HG02973 (cell line): ENCODE results near the gene IMP4.
A peak's percentile ranks its signal among the peaks of the same experiment; 100 is the strongest.
"Not testable (repeated sequence)": the region's sequence is repeated elsewhere in the genome, so short reads cannot be mapped to it uniquely, and the experiment has no call there.

Experiments
- ATAC-seq: cut with Tn5 transposase; IDR thresholded peaks from one replicate; pipeline ENCODE4 v1.9.1; 2021; ENCODE audit warnings: moderate library complexity; ENCODE audit not compliant: unreplicated experiment

The IMP4 gene, protein sequence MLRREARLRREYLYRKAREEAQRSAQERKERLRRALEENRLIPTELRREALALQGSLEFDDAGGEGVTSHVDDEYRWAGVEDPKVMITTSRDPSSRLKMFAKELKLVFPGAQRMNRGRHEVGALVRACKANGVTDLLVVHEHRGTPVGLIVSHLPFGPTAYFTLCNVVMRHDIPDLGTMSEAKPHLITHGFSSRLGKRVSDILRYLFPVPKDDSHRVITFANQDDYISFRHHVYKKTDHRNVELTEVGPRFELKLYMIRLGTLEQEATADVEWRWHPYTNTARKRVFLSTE

DNA sequence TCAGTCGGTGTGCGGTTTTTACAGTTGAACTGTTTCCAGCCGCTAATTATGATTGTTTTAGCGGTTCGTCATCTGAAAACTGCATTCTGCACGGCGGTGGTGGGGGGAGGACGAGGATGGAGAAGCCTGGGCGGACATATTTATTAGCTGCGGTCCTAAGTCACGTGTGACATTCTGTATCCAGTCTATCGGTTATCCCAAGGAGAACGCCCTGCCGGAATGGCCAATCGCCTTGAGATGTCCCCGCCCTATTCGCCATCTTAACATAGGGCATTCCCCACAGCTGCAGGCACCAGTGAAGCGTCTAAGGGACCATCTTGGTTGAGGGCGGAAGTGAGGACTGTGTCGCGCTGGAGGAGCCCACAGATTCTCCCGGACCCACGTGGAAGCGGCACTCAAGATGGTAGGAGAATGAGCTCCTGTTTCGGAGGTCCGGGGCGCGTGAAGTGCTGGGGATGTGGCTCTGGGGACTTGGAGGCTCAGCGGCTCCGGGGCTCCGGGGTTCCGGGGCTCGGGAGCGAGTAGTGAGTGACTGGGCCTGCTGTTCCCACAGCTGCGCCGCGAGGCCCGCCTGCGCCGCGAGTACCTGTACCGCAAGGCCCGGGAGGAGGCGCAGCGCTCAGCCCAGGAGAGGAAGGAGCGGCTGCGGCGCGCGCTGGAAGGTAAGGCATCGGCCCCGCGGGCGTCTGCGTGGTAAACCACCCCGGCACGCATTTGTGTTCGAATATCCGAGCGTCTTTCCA is at the start of gene IMP4:
TSS of gene IMP4 (plus strand) at position 365 of the 743 bp plus-strand sequence. CDS start at position 401, 36 bp downstream.
- ATAC-seq = peak; percentile 85

DNA sequence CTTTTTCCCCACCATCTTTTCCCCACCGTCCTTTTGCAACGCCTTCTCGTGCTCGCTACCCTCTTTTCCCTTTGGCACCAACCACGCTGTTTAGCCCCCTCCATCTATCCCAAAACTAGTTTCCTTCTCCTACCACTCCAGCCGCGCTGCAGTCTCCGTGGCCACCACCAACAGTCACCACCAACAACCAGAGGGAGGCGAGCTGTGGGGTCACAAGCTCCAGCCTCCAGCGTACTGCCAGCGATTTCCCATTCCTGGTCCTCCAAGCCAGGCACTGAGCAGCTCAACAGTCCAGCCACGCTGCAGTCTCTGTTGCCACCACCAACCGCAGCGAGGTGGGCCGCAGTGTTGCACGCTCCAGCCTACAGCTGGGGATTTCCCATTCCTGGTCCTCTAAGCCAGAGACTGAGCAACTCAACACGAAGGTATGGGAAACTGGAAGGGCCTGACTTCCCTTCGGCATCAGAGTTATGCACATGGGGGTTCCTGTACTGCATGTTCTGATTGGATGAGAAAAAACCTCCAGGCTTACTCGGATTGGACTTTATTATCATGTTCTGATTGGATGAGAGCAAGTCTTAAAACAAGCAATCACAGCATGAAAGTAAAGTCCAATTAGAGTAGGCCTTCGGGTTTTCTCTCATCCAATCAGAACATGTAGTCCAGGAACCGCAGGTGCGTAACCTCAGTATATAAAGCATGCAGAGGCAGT is 42.3 kb upstream of the IMP4 start:
- ATAC-seq = no peak

DNA sequence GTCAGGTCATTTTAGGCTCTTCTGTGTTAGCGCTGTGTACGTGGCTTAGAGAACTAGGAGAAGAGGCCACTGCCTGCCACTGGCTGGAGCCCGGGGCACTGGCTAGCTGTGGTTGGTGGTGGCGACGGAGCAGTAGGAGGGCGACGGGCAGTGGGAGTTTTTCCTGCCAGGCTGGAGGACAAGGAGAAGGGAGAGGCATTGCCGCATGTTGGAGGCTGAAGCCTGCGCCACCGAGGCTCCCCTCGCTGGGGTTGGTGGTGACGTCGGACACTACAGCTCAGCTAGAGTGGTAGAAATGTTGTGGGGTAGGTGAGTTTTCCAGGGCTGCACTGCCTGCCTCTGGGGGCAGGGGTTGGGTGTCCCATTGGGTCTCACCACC is 41.7 kb upstream of the IMP4 start:
- no peak for ATAC-seq

DNA sequence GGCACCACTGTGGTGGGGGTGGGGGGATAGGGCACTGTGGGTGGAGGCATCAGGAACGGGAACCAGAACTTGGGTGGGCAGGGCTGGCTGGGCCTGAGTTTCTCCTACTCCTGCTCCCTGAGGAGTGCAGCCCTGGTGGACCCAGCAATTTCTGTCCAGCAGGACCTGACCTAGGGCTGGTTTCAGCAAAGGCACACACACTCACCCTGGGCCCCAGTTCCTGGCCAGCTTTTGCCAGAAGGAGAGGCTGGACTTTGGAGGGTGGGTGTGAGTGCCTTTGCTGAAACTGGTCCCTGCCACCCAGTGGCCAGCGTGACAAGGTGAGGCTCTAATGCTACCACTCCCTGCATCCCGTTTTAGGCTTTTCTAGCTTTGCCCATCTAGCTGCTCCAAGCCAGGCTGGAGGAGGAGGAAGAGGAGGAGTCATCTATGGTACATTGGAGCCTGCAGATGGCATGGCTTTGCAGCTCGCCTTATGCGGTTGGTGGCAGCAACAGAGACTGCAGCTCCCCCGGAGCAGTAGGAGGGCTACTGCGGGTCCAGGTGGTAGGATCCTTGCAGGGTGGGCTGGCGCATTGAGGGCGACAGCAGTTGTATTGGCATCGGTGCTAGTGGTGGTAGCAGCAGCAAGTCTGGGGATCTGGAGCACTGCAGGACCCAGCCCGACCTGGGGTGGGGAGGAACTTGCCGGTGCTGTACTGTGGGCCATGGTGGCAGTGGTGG is 40.4 kb upstream of the IMP4 start:
- ATAC-seq = no peak

DNA sequence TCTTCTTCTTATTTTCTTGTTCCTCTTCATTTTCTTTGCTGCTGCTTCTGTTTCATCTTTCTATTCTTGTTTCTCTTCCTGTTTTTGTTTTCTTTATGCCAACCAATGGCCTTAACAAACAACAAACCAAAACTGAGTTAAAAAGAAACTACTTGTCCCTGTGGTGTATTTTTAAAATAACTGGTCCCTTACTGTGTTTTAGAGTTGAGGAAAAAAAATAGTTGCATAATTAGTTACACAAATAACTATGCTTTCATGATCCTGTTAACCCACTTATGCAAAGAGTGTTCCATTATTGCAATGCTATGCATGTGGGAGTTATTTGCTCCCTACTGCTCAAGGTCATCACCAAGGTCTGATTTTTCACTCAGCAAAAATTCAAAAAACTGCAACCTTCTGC is 39.5 kb upstream of the IMP4 start:
- ATAC-seq = peak; percentile 71

DNA sequence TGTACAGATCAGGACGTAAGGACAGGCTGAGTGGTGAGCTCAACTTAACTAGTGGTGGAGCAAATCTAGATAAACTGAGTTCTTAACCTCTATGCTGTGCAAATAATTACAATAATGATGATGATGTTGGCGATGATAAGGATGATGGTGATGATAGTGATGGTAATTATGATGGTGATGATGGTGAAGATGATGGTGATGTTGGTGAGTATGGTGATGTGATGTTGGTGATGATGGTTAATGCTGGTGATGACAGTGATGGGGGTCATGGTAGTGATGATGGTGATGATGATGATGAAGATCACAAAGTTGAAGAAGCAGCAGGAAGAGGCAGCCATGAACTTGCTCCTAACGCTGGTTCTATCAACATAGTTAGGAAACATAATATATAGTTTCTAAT is 38.0 kb upstream of the IMP4 start:
- ATAC-seq = no peak

DNA sequence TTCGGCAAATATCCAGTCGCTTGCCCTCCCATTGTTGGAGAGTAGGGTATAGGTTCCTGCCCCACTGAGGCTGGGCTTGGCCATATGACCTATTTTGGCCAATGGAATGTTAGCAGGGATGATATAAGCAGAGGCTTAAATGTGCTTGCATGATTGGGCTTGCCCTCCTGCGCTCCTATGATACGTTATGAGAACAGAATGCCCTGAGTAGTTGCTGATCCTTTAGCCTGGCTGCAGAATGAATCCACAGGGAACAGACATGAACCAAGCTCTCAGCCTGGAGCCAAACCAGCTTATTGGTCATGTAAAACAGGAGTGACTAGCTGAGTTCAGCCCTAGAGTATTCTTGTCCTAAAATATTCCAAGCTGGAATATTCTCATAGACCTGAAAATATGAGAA is 34.8 kb upstream of the IMP4 start:
- ATAC-seq = no peak

DNA sequence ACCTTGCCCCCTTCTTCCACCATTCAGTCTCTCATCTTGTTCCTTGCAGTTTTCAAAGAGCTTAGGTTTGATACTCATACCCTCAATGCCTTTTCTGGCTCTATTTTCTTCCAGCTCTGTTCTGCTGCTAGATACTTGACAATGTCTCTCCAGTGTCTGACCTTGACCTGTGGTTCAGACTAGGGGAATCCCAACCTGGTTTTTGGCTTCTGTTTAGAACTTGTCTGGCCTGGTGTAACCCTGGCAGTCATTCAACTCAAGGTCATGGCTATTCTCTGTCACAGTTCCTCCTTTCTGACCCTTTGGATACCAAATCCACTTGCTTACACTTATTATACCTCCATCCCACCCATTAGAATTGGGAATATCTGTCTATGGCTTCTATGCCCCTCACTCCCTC is 31.8 kb upstream of the IMP4 start:
- no peak for ATAC-seq

DNA sequence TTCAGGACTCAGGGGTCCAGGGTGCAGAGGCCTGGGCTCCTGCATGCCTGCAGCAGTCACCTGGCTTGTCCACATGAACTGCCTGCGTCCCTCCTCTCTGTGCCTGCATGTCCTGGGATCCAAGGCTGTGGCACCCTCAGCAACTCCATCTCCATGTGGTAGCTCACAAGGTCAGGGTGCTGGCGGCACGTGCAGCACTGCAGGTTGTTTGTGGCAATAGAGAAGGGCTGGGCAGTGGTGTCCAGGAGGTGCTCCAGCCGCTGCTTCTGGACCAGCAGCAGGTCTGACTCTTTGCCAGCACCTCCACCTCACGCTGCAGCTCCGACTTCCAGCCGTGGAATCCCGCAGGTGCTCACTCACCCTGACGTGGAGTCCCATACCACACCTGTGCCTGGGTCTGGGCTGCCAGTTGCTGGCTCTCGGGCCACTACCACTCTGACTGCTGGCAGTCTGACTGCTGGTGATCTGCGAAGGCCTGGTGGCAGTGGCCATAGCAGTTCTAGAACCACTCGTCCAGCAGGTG is 28.8 kb upstream of the IMP4 start:
- ATAC-seq = no peak

DNA sequence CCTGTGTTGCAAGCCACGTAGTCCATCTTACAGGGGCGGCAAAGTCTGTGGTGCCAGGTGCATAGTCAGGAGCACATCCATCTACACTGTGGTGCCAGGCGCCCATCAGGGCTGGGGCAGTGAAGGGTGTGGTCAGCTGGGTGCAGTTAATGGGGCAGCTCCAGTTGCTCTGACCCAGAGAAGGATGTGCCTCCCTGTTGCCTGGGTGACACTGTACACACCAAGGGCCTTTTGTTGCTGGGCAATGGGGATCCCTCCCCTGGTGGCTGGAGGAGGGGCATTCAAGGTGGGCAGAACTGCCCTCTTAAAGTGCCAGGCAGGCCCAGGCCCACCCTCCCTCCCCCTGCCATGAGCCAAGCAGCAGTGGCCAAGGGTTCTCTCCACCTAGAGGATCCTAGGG is 28.3 kb upstream of the IMP4 start:
- ATAC-seq = no peak

DNA sequence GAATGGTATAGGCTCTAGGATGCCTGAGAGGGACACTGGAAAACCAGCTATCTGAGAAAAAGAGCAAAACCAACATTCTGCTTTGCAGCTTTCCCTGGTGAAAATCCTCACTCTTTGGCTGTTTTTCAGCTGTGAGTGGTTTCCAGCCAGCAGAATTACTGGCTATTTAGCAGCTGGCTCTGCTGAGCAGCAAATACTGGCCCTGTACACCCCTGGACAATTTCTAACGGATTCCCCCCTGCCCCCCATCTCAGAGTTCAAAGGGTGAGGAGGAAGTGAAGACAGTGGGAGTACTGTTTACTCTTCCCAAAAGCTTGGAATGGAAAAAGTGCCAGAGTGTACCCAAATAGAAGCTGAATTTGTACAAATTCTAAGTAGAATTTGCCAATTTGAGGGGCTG is 26.1 kb upstream of the IMP4 start:
- no peak for ATAC-seq

DNA sequence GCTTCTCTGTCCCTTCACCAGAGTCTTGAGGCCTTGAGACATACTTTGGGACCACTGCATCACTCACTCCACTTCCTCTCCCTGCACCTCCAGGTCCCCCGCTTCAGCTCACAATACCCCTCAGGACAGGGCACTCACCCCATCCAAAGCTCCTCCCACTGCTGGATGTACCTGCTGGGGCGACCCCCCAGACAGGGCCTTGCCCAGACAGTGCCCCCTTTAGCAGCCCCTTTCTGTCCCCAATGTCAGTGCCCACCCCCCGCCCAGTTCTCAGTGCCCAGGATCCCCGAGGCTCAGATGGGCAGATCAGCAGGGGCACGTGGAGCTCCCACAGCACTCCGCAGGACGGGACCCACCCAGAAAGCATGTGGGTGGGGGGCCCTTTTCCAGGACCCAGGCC is 23.8 kb upstream of the IMP4 start:
- no peak for ATAC-seq

DNA sequence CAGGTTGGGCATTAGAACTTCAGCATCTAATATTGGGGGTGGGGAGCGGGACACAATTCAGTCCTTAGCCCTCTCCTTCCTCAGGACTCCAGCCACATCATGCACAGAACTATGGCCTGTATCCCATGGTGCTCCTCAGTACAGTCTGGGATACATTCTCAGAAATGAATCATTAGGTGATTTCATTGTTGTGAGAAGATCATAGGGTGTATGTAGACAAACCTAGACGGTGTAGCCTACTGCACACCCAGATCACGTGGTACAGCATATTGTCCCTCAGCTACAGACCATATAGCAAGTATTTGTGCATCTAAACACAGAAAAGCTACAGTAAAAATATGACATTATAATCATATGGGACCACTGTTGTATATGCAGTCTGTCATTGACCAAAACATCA is 23.2 kb upstream of the IMP4 start:
- no peak for ATAC-seq

DNA sequence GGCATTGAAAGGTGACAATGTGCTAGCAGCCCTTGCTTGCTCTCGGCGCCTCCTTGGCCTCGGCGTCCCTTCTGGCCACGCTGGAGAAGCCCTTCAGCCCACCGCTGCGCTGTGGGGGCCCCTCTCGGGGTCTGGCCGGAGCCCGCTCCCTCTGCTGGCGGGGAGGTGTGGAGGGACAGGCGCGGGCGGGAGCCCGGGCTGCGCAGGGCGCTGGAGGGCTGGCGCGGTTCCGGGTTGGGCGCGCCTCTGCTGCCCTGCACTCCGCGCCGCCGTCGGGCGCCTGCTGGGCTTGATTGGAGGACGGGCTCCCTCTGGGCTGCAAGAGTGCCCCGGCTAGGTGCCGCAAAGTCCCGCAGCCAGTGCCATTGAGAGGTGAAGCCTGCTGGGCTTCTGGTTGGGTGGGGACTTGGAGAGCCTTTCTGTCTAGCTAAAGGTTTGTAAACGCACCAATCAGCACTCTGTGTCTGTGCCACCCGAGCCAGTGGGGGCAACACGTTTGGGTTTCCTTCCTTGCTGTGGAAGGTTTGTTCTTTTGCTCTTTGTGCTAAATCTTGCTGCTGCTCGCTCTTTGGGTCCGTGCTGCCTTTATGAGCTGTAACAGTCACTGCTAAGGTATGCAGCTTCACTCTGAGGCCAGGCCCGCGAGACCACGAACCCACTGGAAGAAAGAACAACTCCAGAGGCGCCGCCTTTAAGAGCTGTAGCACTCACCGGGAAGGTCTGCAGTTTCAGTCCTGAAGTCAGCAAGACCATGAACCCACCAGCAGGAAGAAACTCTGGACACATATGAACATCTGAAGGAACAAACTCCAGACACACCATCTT is 14.8 kb upstream of the IMP4 start:
- no peak for ATAC-seq

DNA sequence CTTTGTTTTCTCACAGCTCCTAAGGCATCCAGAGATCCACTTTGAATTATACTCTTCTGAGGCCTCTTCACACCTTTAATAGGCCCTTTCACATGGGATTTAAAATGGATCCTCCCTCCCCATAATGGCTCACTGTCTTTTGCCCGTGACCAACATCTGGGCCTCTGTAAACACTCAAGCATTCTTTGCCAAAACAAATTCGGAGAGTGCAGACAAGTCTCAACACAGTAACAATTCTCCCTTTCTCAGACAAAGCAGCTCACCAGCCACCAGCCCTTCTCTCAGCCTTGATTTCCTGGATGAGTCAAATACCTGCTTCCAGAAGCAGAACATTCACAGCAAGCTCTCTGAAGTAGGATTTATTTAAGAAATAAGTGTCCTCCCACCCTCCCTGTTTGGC is 14.0 kb upstream of the IMP4 start:
- no peak for ATAC-seq

DNA sequence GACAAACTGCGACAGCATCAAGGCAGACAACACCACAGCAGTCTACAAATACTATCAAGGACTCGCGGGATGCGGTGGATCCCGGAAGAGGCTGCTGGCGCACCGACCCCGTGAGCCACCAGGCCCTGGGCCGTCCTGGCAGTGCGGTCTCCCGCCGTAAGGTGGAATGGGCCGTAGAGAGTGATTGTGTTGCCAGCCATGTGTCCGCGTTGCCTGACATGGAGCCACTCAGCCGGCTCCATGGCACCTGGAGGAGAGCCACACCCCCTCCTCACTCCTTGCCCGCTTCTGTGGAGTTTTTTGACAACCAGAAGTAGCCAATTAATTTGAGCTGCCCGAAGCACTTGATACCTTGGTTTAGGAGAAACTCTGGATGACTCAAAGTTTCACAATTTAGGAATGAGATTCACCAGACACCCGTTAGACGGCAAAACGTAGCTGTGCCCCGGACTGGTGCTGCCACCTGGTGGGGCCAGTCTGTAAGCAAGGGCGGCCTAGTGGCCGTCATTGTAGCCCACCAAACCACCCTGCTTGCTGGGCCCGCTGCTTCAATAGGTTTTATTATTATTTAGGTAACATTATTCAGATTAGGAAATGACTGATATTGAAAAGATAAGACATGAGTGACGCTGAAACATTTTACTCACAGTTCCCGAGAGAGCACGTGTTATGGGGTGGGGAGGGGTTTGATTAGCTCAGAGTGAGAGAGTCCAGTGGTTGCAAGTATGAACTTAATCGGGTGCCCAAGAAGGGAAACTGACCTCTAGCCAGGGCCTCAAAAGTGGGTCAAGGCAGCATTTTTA is 10.2 kb upstream of the IMP4 start:
- ATAC-seq = peak; percentile 92

DNA sequence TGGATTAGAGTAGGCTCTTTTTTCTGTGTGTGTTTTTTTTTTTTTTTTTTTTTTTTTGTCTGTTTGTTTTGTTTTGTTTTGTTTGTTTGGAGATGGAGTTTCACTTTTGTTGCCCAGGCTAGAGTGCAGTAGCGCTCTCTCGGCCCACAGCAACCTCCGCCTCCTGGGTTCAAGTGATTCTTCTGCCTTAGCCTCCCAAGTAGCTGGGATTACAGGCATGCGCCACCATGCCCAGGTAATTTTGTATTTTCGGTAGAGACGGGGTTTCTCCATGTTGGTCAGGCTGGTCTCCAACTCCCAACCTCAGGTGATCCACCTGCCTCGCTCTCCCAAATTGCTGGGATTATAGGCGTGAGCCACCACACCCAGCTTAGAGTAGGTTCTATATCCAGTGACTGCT is 9.4 kb upstream of the IMP4 start:
- ATAC-seq = not testable (repeated sequence)

DNA sequence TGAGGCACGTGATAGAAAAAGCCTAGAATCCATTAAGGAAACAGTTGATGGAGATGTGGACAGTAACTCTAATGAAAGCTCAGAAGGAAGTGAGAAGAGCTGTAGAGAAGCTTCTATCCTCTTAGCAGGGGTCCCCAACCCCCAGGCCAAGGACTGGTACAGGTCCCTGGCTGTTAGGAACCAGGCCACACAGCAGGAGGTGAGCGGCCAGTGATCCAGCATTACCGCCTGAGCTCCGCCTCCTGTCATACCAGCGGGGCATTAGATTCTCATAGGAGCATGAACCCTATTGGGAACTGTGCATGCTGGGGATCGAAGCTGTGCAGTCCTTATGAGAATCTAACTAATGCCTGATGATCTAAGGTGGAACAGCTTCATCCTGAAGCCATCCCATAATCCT is 8.7 kb upstream of the IMP4 start:
- no peak for ATAC-seq

DNA sequence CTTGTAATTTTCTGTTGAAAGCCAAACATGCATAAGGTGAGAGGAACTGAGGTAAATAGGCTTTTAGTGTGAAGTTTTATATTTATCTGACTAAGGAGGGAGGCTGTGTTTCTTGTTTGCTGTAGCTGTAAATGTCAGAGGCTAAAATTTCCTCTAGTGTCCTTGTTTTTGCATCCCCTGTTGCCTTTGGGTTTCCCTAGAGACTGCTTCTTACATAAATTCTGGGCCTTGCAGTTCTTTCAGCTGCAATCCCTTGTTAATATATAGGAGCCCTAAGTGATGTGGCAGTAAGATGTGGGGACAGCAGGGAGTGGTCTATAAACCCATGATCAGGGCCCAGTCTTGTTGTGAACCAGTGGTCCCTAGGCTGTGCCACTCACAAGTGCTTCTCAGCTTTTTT is 7.5 kb upstream of the IMP4 start:
- ATAC-seq = no peak
